IMR-90 (cell line): ENCODE data around the gene TRAPPC3L.

ENCODE experiments used
- BHLHE40 ChIP-seq: fragments of 150-350 bp; IDR thresholded peaks from 2 replicates; pipeline ENCODE4 v1.6.1; 2016; ENCODE audit warnings: mild to moderate bottlenecking, low read depth, low read length
- CEBPB ChIP-seq: IDR thresholded peaks from 2 replicates; pipeline ENCODE4 v1.6.1; 2012; ENCODE audit warnings: low read depth, low read length, improper control_type of control experiment
- CHD1 ChIP-seq: IDR thresholded peaks from 2 replicates; pipeline ENCODE4 v1.6.1; 2012; ENCODE audit warnings: low read depth, low read length, improper control_type of control experiment
- CTCF ChIP-seq: conservative IDR thresholded peaks from 2 replicates; pipeline ENCODE4 v1.5.1; 2012; ENCODE audit warnings: mild to moderate bottlenecking, low read depth, low read length, improper control_type of control experiment
- FOS ChIP-seq: fragments of 150-350 bp; IDR thresholded peaks from 2 replicates; pipeline ENCODE4 v1.6.1; 2016; ENCODE audit warnings: low read depth, low read length
- MAFK ChIP-seq: IDR thresholded peaks from 2 replicates; pipeline ENCODE4 v1.6.1; 2012; ENCODE audit warnings: low read depth, low read length, improper control_type of control experiment
- MAZ ChIP-seq: IDR thresholded peaks from 2 replicates; pipeline ENCODE4 v1.6.1; 2012; ENCODE audit warnings: low read depth, mild to moderate bottlenecking, low read length, improper control_type of control experiment, moderate library complexity, borderline replicate concordance
- MXI1 ChIP-seq: IDR thresholded peaks from 2 replicates; pipeline ENCODE4 v1.6.1; 2012; ENCODE audit warnings: low read depth, mild to moderate bottlenecking, low read length, moderate library complexity, borderline replicate concordance
- POLR2A ChIP-seq: IDR thresholded peaks from 2 replicates; pipeline ENCODE4 v1.6.1; 2012; ENCODE audit warnings: mild to moderate bottlenecking, low read depth, low read length
- RAD21 ChIP-seq: IDR thresholded peaks from 2 replicates; pipeline ENCODE4 v1.6.1; 2012; ENCODE audit warnings: low read length, improper control_type of control experiment
- RCOR1 ChIP-seq: IDR thresholded peaks from 2 replicates; pipeline ENCODE4 v1.6.1; 2012; ENCODE audit warnings: mild to moderate bottlenecking, low read length, improper control_type of control experiment; ENCODE audit not compliant: insufficient replicate concordance
- RFX5 ChIP-seq: IDR thresholded peaks from 2 replicates; pipeline ENCODE4 v1.8.0; 2012; ENCODE audit warnings: low read depth, mild to moderate bottlenecking, low read length, moderate library complexity
- SMC3 ChIP-seq: fragments of 150-350 bp; IDR thresholded peaks from 2 replicates; pipeline ENCODE4 v1.6.1; 2016; ENCODE audit warnings: low read depth, mild to moderate bottlenecking, antibody characterized with exemption, low read length, moderate library complexity
- USF2 ChIP-seq: fragments of 150-350 bp; IDR thresholded peaks from 2 replicates; pipeline ENCODE4 v1.6.1; 2017; ENCODE audit warnings: mild to moderate bottlenecking, antibody characterized with exemption, low read length, low read depth

- no peak for TF ChIP-seq CTCF
- no peak for TF ChIP-seq POLR2A
- no peak for TF ChIP-seq RFX5
- no peak for TF ChIP-seq MAFK
- TF ChIP-seq RAD21: no peak
- TF ChIP-seq USF2: no peak
- no peak for TF ChIP-seq CEBPB
- TF ChIP-seq MAZ: no peak
- no peak for TF ChIP-seq FOS
- no peak for TF ChIP-seq CHD1
- TF ChIP-seq BHLHE40: no peak
- no peak for TF ChIP-seq MXI1
- no peak for TF ChIP-seq RCOR1
- TF ChIP-seq SMC3: no peak
These were observed 21.2 kb downstream of the TRAPPC3L start for GRCh38 chr6:116524236-116524635.
